WTC11 (cell line): ENCODE data around the gene IFRD1.

Experiments used
- JAZF1 ChIP-seq: fragments of 250-450 bp; sonication (Bioruptor Pico); IDR thresholded peaks from 2 replicates; pipeline ENCODE4 v1.9.0; 2021; ENCODE audit warnings: moderate library complexity, mild to moderate bottlenecking, inconsistent platforms
- MYBL2 ChIP-seq: sonication (generic); formaldehyde crosslinking; IDR thresholded peaks from 2 replicates; pipeline ENCODE4 v1.8.1; 2023; ENCODE audit warnings: mild to moderate bottlenecking, moderate library complexity, missing genetic modification reagents
- ZNF416 ChIP-seq: fragments of 250-450 bp; sonication (Bioruptor Pico); IDR thresholded peaks from 2 replicates; pipeline ENCODE4 v1.9.0; 2021; ENCODE audit warnings: mild to moderate bottlenecking, inconsistent platforms
- TF ChIP-seq, protein P1 (sequence below): sonication (generic); formaldehyde crosslinking; IDR thresholded peaks from 2 replicates; pipeline ENCODE4 v1.8.0; 2023; ENCODE audit warnings: missing genetic modification reagents
- TF ChIP-seq, protein P2 (sequence below): sonication (generic); formaldehyde crosslinking; IDR thresholded peaks from 2 replicates; pipeline ENCODE4 v1.8.1; 2023; ENCODE audit warnings: mild to moderate bottlenecking, missing genetic modification reagents
- TF ChIP-seq, protein P3 (sequence below): fragments of 200-600 bp; IDR thresholded peaks from 2 replicates; pipeline ENCODE4 v1.8.0; 2022; ENCODE audit warnings: antibody characterized with exemption
- TF ChIP-seq, protein P4 (sequence below): sonication (generic); formaldehyde crosslinking; IDR thresholded peaks from 2 replicates; pipeline ENCODE4 v1.8.1; 2022; ENCODE audit warnings: mild to moderate bottlenecking, missing genetic modification reagents, moderate library complexity, borderline replicate concordance

DNA sequence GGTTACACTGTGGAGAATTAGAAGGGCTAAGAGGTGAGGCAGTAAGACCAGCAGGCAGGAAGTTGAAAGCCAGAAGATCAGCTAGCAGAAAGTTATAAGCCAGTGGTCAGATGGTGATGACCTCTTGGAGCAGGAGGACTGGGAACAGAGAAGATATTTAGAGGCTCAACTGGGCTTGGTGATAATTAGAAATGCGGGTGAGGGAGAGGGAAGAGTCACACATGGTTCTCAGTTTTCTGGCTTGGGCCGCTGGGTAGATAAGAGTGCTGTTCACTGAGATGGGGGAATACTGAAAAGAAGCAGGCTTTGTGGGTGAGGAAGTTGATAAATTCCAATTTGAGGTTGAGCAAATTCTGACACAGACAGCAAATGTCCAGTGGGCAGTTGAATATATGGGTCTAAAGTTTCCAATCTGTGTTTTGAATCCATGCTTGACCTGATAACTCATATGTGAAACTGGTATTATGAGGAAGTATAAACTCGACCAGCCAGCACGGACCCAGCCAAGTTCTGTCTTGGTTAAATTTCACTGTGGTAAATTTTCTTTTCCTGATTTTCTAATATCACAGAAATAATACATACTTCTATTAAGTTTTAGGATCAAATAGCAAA lies 53.2 kb downstream of the IFRD1 start:
- TF ChIP-seq, protein P1, sequence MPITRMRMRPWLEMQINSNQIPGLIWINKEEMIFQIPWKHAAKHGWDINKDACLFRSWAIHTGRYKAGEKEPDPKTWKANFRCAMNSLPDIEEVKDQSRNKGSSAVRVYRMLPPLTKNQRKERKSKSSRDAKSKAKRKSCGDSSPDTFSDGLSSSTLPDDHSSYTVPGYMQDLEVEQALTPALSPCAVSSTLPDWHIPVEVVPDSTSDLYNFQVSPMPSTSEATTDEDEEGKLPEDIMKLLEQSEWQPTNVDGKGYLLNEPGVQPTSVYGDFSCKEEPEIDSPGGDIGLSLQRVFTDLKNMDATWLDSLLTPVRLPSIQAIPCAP = no peak
- TF ChIP-seq, protein P2, sequence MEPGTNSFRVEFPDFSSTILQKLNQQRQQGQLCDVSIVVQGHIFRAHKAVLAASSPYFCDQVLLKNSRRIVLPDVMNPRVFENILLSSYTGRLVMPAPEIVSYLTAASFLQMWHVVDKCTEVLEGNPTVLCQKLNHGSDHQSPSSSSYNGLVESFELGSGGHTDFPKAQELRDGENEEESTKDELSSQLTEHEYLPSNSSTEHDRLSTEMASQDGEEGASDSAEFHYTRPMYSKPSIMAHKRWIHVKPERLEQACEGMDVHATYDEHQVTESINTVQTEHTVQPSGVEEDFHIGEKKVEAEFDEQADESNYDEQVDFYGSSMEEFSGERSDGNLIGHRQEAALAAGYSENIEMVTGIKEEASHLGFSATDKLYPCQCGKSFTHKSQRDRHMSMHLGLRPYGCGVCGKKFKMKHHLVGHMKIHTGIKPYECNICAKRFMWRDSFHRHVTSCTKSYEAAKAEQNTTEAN (CRISPR knock-in tag) = no peak
- TF ChIP-seq, protein P3, sequence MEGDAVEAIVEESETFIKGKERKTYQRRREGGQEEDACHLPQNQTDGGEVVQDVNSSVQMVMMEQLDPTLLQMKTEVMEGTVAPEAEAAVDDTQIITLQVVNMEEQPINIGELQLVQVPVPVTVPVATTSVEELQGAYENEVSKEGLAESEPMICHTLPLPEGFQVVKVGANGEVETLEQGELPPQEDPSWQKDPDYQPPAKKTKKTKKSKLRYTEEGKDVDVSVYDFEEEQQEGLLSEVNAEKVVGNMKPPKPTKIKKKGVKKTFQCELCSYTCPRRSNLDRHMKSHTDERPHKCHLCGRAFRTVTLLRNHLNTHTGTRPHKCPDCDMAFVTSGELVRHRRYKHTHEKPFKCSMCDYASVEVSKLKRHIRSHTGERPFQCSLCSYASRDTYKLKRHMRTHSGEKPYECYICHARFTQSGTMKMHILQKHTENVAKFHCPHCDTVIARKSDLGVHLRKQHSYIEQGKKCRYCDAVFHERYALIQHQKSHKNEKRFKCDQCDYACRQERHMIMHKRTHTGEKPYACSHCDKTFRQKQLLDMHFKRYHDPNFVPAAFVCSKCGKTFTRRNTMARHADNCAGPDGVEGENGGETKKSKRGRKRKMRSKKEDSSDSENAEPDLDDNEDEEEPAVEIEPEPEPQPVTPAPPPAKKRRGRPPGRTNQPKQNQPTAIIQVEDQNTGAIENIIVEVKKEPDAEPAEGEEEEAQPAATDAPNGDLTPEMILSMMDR = no peak
- TF ChIP-seq ZNF416 (CRISPR knock-in tag) = no peak
- TF ChIP-seq JAZF1 (CRISPR knock-in tag) = no peak
- TF ChIP-seq MYBL2 (CRISPR knock-in tag) = no peak
- TF ChIP-seq, protein P4, sequence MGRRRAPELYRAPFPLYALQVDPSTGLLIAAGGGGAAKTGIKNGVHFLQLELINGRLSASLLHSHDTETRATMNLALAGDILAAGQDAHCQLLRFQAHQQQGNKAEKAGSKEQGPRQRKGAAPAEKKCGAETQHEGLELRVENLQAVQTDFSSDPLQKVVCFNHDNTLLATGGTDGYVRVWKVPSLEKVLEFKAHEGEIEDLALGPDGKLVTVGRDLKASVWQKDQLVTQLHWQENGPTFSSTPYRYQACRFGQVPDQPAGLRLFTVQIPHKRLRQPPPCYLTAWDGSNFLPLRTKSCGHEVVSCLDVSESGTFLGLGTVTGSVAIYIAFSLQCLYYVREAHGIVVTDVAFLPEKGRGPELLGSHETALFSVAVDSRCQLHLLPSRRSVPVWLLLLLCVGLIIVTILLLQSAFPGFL (CRISPR knock-in tag) = no peak
